LHCN-M2 (cell line): ENCODE measurements around the gene WDR35. TPM values are rescaled to one million over a fixed set of nuclear protein-coding genes. Genes with fewer than 3 reads are reported as not detected.

ENCODE experiments used
- DNase-seq: peaks from one replicate; pipeline ENCODE4 v3.0.0-alpha.2; 2012; ENCODE audit warnings: low read depth
- total RNA-seq: library from RNA; depleted of rRNA; stranded (reverse); fragments of >200 nt; gene quantifications from 2 replicates; pipeline ENCODE4 v1.2.3, GENCODE V29; 2014

The WDR35 gene
- total RNA-seq, 1 experiment from 2014 or later = 10.3 TPM

DNA sequence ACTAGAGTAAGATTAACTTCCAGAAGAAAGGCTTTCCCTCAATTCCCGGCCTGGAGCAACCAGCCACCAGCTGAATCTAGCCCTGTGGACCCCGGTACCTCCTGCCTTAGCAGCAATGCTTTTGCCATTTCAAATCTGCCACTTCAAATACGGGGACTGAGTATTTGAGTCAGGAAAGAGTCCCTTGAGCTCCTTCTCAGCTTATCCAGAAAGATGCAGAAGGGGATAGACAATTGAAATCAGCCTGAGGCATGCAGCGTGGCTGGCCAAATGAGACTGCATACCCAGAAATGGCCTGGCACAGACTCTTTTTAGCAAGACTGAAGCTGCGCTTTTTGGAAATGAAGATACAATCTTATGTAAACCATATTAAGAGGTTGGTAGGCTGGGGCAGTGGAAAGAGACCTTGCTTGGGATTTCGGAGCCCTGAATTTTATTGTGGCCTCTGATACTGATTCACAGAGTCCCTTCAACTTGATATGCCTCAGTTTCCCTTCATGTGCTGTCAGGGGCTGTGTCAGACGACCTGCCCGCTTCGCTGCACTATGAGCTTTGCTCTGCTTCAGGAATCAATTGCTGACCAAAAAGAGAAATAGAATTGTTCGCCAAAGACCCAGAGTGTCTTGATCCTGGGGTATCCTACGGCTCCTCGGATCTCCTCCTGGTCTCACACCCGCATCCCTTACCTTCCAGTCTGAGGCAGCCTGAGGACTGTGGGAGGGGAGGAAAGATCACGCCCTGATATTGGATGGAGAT, 21.5 kb upstream of the WDR35 start:
- no peak for DNase-seq

DNA sequence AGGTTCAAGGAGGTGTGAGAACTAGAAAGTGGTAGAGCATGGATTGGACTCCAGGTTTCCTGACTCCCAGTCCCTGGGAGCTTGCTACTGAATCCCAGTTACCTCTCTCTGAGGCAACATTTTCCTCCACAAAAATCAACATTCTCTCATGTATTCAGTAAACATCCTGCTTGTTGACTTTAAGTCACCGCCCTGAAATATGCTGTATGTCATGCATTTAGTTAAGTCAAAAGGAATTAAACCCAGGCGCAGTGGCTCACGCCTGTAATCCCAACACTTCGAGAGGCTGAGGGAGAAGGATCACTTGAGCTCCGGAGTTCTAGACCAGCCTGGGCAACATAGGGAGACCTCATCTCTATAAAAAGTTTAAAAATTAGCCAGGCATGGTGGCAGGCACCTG, 18.8 kb upstream of the WDR35 start:
- no peak for DNase-seq

DNA sequence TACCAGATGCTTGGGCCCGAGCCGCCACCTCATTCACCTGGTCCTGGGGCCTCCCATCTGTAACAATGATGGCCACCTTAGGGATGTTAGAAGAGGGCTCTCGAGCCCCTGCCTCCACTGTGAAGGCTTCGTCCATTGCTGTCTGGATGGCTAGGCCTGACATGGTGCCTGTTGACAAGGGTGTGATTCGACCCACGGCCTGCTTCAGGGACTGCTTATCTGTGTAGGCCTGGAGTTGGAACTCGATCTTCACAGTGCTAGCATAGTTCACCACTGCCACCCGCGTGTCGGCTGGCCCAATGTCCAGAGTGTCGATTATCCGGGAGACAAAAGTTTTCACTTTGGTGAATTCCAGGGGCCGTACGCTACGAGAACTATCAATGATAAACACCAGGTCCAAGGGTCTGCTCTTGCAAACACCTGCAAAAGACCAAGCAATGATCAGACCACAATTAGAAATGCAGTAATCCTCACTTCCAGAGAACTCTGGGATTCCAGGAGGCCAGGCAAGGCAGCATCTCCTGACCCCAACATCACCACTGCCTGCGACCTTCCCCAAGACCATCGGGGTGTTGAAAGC, 16.1 kb upstream of the WDR35 start:
- no peak for DNase-seq

DNA sequence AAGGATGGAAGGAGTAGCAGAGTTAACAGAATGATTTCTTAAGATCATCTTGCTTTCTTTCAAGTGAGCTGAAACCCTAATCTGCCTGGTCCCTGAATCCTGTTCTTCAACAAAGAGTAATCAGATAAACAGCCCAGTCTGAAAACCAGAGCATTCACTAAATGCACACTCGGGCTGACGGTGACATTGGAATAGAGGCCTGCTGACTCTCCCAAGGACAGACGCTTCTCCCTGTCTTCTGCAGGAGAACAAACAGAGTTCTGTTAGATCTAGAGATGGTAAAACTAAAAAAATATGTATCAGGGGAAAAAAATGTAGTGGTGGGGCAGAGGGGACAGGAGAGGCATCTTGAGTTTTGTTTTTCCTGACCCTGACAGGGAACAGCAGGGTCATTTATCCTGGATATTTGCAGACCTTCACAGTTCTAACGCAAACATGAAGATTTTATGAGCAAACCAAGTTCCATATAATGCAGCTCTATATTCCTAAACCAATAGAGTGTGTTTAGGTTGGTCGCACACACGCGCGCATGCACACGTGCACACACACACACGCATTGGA, 15.2 kb upstream of the WDR35 start:
- DNase-seq = no peak

DNA sequence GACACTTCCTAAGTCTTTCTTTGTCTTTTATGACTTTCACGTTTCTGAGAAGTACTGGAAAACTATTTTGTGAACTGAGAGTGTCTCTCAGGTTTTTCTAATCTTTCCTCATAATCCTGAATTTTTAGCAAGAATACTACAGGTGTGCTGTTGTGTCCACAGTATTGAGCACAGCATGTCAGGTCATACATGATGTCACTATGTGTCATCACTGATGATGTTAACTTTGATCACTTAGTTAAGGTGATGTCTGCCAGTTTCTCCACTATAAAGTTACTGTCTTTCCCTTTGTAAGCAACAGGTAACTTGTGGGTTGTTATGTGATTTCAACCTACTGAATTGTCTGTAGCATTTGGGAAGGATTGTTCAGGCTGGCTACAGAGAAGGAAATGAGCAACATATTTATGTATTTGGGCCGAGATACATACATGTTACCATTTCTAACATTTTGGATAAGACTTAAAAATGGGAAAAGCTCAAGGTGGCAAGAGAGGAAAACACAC, 11.5 kb upstream of the WDR35 start:
- no peak for DNase-seq

DNA sequence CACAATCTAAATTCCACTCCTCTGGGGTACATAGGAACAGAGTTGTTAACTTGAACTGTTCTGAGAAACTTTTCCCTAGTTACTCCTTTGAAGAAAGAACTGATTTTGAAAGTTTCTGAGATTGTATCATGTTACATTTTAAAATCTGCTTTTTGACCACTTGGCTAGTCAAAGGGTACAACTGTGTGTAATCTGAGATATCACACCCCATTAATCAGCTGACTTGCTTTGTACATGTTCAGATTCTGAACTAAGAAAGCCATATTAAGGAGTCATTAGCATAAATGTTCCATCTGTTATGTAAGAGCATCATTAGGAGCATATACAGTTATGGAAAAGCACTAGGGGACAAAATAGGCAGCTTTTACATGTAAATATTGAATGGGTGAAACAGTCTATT, 3.8 kb upstream of the WDR35 start:
- peak; percentile 15 for DNase-seq

DNA sequence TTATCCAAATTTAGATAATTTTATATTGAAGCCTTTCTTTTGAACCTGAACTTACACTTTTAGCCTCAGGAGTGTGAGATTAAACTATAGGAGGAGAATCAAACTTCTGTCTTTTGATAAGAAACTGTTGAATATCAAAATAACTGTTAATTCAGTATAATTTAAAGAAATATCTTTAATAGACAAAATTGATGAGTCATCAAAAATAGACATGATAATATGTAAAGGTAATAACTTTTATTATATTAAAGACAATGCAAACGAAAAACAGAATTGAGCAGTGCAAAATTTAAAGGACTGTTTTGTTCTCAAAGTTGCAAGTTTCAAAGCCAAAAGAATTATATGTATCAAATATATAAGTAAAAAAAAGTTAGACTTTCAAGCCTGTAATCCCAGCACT, 2.0 kb upstream of the WDR35 start:
- DNase-seq = no peak

DNA sequence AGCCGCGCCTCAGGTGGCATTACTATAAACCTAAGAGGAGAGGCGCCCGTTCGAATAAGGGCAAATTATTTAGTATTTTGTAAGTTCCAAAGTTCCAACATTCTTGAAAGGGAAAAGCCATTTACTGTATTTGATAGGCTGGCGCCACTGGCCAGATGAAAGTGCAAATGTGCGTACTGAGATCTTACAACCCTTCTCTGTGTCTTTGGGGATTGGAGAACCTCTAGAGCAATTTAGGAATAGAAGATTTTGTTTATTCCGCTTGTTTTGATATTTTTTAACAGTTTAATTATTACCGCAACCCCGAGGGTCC, 467 bp upstream of the WDR35 start:
- DNase-seq = no peak

DNA sequence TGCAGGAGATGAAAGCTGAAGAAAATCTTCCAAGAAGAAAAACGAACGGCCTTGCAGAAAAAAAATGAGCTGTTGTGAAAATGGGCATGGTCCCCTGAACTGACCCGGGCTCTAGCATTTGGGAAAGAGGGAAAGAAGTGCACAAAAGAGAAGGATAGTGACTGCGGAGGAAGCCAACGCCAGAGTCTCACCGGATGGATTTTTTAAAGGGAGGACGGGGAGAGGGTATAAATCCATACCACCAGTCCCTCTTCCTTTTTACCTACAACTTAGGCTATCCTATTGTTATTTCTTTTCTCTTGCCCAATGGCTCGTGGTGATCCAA, 601 bp downstream of the WDR35 start:
- no peak for DNase-seq

DNA sequence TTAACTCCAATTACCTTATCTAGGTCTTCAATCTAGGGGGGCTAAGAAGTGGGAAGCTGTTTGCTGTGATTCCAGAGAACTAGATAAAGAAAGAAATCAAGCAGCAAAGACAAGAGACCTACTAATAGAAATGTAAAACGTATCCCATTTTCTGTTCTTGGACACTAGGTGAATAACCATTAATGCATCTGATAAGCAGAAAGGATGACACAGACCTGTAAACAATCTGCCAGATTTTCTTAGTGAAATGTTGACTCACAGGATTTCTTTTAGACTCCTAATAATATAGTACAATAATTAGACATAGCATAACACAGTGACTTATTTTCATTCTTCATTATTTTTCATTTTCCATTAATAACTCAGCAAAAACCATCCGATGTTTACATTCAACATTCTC, 1.3 kb downstream of the WDR35 start:
- DNase-seq = no peak

DNA sequence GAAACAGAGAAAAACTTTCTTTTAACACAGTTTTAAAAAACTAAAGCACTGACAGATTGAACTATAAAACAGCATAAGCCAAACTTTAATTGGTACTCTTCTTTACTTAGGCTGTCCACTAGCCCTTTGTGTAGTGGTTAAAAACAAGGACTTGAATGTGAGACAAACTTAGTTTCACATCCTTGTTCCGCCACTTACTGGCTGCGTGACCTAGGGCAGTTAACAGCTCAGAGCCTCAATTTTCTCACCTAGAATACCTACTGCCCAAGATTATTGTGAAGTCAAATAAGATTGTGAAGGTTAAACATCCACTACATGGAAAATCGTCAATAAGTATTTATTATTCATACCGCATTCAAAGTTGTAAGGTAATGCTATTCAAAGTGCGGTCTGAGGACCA, 2.0 kb downstream of the WDR35 start:
- no peak for DNase-seq

DNA sequence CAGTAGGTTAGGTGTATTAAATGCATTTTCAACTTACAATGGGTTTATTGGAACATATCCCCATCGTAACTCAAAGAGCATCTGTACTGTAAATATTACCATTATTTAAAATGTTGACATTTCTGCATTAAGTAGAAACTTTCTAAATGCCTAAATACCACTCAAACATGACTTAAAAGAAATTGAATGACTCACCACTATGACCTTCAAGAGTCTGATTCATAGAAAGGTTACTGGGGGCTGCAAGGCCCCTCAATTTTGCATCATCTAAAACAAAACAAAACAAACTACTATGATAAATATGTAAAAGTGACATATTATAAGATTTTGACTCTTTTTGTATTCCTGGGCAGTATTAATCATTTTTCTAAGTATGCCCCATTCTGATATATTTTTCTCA, 7.6 kb downstream of the WDR35 start:
- DNase-seq = peak; percentile 6

DNA sequence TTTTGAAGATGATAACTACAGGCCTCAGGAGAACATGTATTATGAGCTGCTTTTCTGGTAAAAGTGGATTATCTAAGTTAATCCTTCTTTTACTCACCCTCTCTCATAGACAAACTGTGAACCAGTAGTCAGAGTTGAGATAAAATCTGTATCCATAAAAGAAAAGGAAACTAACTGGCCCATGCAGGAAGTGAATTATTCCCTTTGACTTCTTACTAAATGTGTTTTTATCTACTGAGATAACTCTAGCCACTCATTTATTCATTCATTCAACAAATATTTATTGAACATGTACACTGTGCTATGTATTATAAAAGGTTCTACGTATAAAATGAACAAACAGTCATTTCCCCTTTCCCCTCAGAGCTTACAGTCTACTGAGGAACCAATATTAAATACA, 10.0 kb downstream of the WDR35 start:
- no peak for DNase-seq

DNA sequence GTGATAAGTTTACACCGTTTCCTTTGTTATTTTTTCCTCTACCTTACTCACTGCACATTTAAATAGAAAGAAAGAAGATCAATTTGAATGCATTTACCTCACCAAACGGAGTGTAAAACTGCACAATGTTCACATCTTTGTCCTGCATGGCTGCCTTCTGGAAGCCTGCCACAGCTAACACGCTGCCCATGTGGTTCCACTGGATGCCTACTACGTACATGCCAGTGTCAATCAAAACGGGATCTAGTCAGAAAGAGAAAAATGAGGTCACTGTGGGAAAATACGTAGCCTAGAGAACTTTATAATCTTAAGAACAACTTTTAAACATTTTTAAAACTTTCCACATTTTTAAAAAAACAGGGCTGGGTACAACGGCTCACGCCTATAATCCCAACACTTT, 16.4 kb downstream of the WDR35 start:
- no peak for DNase-seq

DNA sequence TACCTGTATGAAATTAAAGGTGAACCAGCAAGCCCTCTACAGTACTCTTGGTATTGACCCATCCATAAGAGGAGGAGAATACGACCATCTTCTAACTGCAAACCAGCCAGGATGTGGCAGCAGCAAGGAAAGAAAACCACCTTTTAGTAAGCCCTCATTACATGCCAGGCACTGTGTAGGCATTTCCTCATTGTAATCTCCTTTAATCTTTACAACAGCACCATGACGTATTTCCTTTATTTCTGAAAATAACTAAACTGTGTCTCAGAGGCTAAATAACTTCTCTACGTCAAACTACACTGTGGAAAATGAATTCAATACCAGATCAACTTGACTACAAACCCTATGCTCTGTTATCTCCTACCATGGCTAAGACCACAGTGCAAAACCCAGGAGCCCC, 18.2 kb downstream of the WDR35 start:
- no peak for DNase-seq

DNA sequence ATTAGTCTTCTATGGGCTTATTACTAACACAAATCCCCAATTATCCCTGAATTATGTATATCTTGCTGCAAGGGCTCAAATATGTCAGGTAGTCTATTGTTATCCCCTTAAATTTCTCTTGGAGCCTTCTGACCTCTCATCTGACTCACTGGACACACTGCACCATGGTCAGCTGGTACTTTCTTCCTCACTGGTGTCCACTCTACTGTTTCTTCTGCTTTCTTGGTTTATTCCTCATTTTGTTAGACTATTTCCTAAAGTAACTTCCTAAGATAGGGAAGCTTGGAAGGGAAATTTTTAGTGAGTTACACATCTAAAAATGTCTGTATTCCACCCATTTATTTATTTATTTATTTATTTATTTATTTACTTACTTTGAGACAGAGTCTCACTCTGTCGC, 26.5 kb downstream of the WDR35 start:
- DNase-seq = no peak

DNA sequence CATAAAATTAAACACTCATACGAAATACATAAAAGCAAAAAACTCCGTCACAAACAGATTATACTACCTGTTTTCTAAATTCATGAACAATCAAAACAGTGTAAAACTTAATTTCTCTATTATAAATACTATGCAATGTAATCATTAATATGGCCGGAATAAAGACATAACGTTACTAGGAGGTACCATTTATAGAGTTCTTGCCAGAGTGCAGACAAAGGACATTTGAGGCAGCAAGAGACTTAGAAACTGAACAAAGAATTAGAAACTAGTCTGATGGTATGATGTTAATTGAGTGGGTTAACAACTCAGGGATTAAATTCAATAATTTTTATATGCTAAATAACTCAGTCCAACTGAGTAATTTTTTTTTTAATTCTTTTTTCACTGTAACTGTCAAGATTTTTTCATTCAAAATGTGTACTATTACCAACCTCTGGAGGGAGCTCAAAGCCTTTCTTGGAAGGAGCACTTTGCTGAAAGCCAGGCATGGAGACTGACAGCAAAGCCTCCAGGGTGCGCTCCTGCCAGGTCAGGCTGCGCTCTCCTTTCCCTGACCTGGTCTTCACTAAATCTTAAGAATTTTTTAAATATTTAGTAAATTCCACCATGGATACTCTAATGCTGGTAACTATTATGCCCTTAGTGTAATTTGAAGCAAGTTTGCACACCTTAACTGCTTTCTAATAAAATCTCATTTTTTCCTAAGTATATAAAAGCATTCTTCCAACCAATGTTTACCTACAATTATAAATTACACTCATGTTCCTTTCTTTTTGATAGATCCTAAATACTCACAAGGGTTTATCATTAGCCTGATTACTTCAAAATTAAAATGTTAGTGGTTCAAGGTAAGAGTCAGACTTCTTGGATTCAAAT, 34.1 kb downstream of the WDR35 start:
- DNase-seq = peak; percentile 71

DNA sequence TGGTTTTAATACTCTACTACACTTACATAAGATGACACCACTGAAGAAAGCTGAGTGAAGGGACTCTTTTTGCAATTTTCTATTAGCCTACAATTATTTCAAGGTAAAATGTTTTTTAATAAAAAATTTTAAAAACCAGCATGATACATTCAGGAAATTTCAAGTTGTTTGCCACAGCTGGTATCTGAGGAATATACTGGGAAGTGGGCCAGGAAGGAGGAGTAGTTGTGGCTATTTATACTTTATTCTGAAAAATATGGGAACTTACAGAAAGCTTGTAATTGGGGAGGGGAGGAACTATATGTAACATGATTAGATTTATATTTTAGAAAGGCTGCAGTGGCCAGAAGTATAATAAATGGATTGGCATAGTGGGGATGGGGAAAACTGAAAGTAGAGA, 40.8 kb downstream of the WDR35 start:
- DNase-seq = peak; percentile 42

DNA sequence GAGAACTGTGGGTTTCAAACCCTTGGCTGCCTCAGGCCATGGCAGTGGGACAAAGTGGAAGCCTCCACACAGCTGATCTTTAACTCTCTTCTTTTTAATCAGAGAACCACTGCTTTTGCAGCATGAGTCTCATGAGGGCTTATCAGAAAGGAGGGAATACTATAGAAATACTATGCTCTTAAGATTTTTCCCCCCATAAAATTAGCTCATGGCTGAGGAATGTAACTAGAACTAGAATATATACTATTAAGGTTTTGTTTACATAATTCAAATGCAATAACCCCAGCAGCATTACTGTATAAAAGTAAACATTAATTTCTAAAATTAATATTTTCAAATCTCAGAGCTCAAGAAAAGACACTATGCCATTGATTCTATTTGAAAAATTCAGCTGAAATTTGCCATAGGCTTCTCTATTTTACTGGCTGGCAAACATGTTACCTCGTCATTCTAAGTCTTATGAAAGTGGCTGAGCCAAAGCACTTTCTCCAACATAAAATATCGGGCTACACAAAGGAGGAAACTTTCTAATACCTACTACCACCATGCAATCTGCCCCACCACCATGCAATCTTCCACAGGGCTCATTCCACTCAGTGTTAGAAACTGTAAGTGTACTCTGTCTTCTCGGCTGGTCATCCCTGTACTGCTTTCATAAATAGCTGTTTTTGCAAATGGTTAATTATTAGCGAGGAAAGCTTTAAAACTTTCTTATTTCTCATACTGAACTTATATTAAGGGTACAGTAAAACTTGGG, 42.5 kb downstream of the WDR35 start:
- DNase-seq = no peak

DNA sequence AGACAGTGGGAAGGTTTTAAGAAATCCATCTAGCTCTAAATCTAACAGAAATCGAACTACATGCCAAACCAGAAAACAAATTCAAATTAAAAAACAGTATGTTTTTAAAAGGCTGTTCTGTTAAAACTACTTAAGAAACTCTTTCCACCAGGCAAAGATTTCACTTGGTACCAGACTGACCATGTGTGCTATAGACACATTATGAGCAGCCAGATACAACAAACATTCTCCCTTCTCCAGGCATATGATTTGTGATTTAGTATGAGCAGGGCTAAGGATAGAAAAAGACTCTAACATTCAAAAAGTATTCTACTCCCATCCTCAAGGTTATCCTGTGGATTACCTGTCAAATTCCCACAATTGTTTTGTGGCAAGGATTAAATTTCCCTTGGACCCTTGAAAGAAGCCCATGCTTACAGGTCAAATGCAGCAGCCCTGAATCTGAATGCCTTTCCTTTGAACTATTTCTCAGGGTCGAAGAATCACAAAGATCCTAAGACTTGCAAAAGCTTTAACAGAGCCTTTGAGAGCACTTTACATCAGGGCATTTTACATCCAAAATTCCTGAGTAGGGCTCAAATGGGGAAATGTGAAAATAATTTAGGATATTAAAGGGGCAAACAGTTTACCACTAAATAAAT, 45.6 kb downstream of the WDR35 start:
- DNase-seq = no peak

DNA sequence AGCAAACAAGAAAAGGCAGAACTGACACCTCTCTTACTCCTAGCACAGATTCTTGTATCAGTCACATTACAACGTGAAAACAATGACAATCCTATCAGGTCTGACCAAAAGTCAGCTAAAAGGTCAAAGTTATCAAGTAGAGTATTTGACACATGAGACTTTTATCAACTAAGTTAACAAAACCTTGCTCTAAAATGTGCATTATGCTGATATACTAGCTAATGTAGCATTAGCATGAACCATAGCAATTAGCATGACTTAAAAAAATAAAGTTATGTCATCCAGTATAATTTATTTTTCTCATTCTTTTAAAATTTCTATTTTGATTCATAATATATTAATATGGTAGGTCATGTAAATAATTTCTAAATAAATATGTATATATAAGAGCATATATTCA, 46.7 kb downstream of the WDR35 start:
- no peak for DNase-seq
